Panc1 (cell line): ENCODE data around the gene CERS5. TPM values are rescaled to one million over a fixed set of nuclear protein-coding genes. Genes with fewer than 3 reads are reported as not detected.

ENCODE experiments used
- ATAC-seq: fragments of 200-7000 bp; cut with Tn5 transposase; 2 replicates; pipeline ENCODE4 v1.9.1; 2020; ENCODE audit warnings: mild to moderate bottlenecking, moderate library complexity
- BruUV-seq: library from RNA; stranded (reverse); fragments of 400-500 nt; replicated peaks from 2 replicates; lab custom pipeline; 2021; lab: Mats Ljungman, UMichigan
- CTCF ChIA-PET: fragments of 300-600 bp; sonication (Branson Sonifier 250); formaldehyde crosslinking; loops from one replicate; lab custom pipeline; 2022; ENCODE audit warnings: antibody characterized with exemption; lab: Charles Lee
- POLR2A ChIA-PET: fragments of 300-600 bp; sonication (Branson Sonifier 250); formaldehyde crosslinking; loops from one replicate; lab custom pipeline; 2022; ENCODE audit warnings: antibody characterized with exemption; lab: Charles Lee
- DNase-seq: peaks from one replicate; pipeline ENCODE4 v3.0.0-alpha.2; 2010; ENCODE audit warnings: low read depth, low spot score
- H3K27ac ChIP-seq: 2 replicates; pipeline ENCODE4 v1.5.1; 2011; ENCODE audit warnings: mild to moderate bottlenecking, low read length, inconsistent platforms
- H3K27me3 ChIP-seq: fragments of 200-500 bp; sonication (Bioruptor generic); 2 replicates; pipeline ENCODE4 v1.6.0; 2014; ENCODE audit warnings: low read length, inconsistent platforms; ENCODE audit not compliant: control insufficient read depth, insufficient read depth
- H3K36me3 ChIP-seq: fragments of 200-500 bp; sonication (Bioruptor generic); 2 replicates; pipeline ENCODE4 v1.5.1; 2014; ENCODE audit warnings: inconsistent platforms, mild to moderate bottlenecking, low read length, moderate library complexity; ENCODE audit not compliant: control insufficient read depth, insufficient read depth
- H3K4me1 ChIP-seq: 2 replicates; pipeline ENCODE4 v1.5.1; 2011; ENCODE audit warnings: inconsistent platforms, mild to moderate bottlenecking, low read length, moderate library complexity; ENCODE audit not compliant: control insufficient read depth, insufficient read depth
- H3K4me3 ChIP-seq, 2 experiments: 2 replicates each; pipeline ENCODE4 v1.5.1; 2011 to 2012; ENCODE audit warnings: low read depth in 2 of 2, low read length in 2 of 2, mild to moderate bottlenecking in 2 of 2, inconsistent platforms in 1 of 2, moderate library complexity in 1 of 2
- H3K9me3 ChIP-seq: fragments of 200-500 bp; sonication (Bioruptor generic); 2 replicates; pipeline ENCODE4 v1.5.1; 2014; ENCODE audit warnings: low read depth, mild to moderate bottlenecking, inconsistent platforms, low read length, moderate library complexity; ENCODE audit not compliant: control insufficient read depth, insufficient read depth
- POLR2AphosphoS5 ChIP-seq: IDR thresholded peaks from 2 replicates; pipeline ENCODE4 v1.6.1; 2012; ENCODE audit warnings: mild to moderate bottlenecking, low read depth, low read length, moderate library complexity
- SIN3A ChIP-seq: IDR thresholded peaks from 2 replicates; pipeline ENCODE4 v1.6.1; 2012; ENCODE audit warnings: low read depth, mild to moderate bottlenecking, low read length, moderate library complexity, borderline replicate concordance; ENCODE audit not compliant: insufficient read depth
- TCF7L2 ChIP-seq: IDR thresholded peaks from 2 replicates; pipeline ENCODE4 v1.6.1; 2011; ENCODE audit warnings: mild to moderate bottlenecking, low read depth, low read length, inconsistent platforms
- in situ Hi-C: cut with HindIII; loops from 2 replicates; pipeline ENCODE4 v1.10.0; 2016; ENCODE audit warnings: low sequenced_read_pairs, low pct_unique_long_range_greater_than_20kb
- intact Hi-C: fragments of 100-400 bp; cut with micrococcal nuclease; formaldehyde crosslinking; loops from one replicate; pipeline ENCODE4 v1.10.0; 2022; ENCODE audit not compliant: unreplicated experiment
- total RNA-seq: library from RNA; stranded (reverse); gene quantifications from one replicate; pipeline ENCODE4 v1.2.1, GENCODE V29; 2021; ENCODE audit not compliant: unreplicated experiment
- TF ChIP-seq, protein P1 (sequence below): fragments of 450-650 bp; IDR thresholded peaks from 2 replicates; pipeline ENCODE4 v1.5.1; 2017; ENCODE audit warnings: mild to moderate bottlenecking
- TF ChIP-seq, protein P2 (sequence below), 2 experiments: IDR thresholded peaks; 2 replicates each; pipeline ENCODE4 v1.6.1; 2011 to 2012; ENCODE audit warnings: low read depth in 2 of 2, control low read depth in 1 of 2, low read length in 1 of 2, mild to moderate bottlenecking in 1 of 2, moderate library complexity in 1 of 2; ENCODE audit not compliant: insufficient read depth in 1 of 2

CERS5 gene
- total RNA-seq, 1 experiment from 2014 or later, result 50.5 TPM

DNA sequence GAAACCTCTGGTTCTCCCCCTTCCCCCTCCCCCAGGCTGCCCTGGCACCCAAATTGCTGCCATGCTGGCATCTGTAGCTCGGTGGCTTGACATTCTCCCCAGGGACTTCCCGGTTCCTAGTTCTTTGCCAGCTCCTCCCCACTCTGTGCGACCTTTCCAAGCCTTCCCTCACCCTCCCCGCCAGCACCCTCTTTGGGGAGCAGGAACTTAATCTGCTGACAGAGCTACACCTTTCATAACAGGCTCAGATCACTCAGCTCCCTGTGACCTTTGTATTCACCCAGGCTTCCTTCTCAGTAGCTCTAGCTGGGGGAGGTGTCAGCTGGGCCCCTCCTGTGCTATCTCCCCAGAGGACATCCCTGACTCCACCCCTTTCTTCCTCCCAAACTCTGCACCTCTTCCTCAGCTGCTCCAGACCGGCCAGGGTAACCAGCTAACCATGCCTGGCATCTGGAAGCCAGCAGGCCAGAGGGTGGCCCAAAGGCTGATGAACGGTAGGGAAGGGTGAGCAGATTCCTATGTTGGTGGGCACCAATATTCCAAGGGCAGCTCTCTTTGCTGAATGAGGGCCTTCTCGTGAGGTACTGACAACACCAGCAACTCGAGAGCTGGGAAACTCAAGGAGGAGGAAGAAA, 56.9 kb downstream of the CERS5 start:
- intact Hi-C loops, result loop anchor here (5.0 kb wide), 1 partner anchor 57 kb away; the partner anchor contains the start of gene CERS5
- ATAC-seq (no peak), DNase-seq (no peak)
- Histone ChIP-seq H3K4me3 (no peak overlapping the region), H3K27ac (peak overlapping the region; percentile 65), H3K27me3 (no peaks in the 10 kb centered on the region), H3K36me3 (no peaks in the 10 kb centered on the region), H3K9me3 (no peaks in the 10 kb centered on the region), H3K4me1 (peaks cover 15% of the 10 kb centered on the region)
- in situ Hi-C loops, result no loop called here
- TF ChIP-seq, protein P1, sequence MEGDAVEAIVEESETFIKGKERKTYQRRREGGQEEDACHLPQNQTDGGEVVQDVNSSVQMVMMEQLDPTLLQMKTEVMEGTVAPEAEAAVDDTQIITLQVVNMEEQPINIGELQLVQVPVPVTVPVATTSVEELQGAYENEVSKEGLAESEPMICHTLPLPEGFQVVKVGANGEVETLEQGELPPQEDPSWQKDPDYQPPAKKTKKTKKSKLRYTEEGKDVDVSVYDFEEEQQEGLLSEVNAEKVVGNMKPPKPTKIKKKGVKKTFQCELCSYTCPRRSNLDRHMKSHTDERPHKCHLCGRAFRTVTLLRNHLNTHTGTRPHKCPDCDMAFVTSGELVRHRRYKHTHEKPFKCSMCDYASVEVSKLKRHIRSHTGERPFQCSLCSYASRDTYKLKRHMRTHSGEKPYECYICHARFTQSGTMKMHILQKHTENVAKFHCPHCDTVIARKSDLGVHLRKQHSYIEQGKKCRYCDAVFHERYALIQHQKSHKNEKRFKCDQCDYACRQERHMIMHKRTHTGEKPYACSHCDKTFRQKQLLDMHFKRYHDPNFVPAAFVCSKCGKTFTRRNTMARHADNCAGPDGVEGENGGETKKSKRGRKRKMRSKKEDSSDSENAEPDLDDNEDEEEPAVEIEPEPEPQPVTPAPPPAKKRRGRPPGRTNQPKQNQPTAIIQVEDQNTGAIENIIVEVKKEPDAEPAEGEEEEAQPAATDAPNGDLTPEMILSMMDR, result no peak
- no TSS peak for BruUV-seq
- CTCF ChIA-PET, result interaction anchor here (0.7 to 2.6 kb wide), 6 partner anchors 9 to 144 kb away, joined by 3 to 15 read pairs (median 8); partner anchors contain the start of gene SMARCD1
- POLR2A ChIA-PET, result interaction anchor here (0.6 to 1.3 kb wide), 4 partner anchors 25 to 1896 kb away, joined by 3 to 13 read pairs (median 6); partner anchors contain the start of gene SMARCD1

DNA sequence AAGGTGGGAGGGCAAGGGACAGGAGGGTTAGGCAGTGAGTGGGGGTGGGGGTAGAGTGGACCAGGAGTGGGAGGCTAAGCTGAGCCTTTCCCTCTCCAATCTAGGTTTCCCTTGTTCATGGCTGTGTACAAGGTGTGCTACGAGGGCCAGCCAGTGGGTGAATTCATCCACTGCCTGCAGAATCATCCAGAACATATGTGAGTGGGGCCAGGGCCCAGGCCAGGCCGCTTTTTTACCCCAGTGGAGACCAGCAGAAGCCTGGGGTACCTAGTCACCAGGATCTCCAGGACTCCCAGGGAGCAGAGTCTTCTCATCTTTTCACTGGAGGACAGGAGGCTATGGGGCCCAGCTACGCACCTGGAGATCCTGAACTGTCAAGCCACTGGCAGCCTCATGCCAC, 57.9 kb downstream of the CERS5 start:
- H3K27me3 ChIP-seq, result no peaks in the 10 kb centered on the region
- no peaks in the 10 kb centered on the region for H3K36me3 ChIP-seq
- ATAC-seq (no peak), DNase-seq (no peak)
- H3K9me3 ChIP-seq, result no peaks in the 10 kb centered on the region
- peaks cover 15% of the 10 kb centered on the region for H3K4me1 ChIP-seq
- in situ Hi-C loops, result no loop called here
- BruUV-seq, result no TSS peak
- TF ChIP-seq, protein P2, sequence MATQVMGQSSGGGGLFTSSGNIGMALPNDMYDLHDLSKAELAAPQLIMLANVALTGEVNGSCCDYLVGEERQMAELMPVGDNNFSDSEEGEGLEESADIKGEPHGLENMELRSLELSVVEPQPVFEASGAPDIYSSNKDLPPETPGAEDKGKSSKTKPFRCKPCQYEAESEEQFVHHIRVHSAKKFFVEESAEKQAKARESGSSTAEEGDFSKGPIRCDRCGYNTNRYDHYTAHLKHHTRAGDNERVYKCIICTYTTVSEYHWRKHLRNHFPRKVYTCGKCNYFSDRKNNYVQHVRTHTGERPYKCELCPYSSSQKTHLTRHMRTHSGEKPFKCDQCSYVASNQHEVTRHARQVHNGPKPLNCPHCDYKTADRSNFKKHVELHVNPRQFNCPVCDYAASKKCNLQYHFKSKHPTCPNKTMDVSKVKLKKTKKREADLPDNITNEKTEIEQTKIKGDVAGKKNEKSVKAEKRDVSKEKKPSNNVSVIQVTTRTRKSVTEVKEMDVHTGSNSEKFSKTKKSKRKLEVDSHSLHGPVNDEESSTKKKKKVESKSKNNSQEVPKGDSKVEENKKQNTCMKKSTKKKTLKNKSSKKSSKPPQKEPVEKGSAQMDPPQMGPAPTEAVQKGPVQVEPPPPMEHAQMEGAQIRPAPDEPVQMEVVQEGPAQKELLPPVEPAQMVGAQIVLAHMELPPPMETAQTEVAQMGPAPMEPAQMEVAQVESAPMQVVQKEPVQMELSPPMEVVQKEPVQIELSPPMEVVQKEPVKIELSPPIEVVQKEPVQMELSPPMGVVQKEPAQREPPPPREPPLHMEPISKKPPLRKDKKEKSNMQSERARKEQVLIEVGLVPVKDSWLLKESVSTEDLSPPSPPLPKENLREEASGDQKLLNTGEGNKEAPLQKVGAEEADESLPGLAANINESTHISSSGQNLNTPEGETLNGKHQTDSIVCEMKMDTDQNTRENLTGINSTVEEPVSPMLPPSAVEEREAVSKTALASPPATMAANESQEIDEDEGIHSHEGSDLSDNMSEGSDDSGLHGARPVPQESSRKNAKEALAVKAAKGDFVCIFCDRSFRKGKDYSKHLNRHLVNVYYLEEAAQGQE (IDR thresholded peaks at IDR 0.05; ENCODE audit: insufficient read depth in 1 of 2, low read depth in 2 of 2, low read length in 1 of 2), result no peak
- TF ChIP-seq TCF7L2 (no peak), POLR2AphosphoS5 (no peak), SIN3A (no peak)
- TF ChIP-seq, protein P1, result no peak
- POLR2A ChIA-PET, result interaction anchor here (0.6 kb wide), 1 partner anchor 17 kb away, joined by 3 read pairs; no protein-coding TSS in a partner anchor
- intact Hi-C loops, result no loop called here
- CTCF ChIA-PET, result no interaction called here
- H3K4me3 ChIP-seq, result no peak overlapping the region
- no peak overlapping the region for H3K27ac ChIP-seq
